ENCODE data around the gene ZSCAN22.

ZSCAN22 gene

GRCh38 chr19:58357481-58358145, 30.8 kb downstream of the ZSCAN22 start:
- TF ChIP-seq CTCF (IDR thresholded peaks at IDR 0.05; ENCODE audit: low read depth, low read length, missing control alignments), result no peak
- no peak for DNase-seq (ENCODE audit: low read depth)
- in situ Hi-C loops (cut with HindIII; ENCODE audit: low sequenced_read_pairs), result no loop called here
- no peak overlapping the region for H3K4me3 ChIP-seq (ENCODE audit: low read depth, low read length)

- TF ChIP-seq CTCF (IDR thresholded peaks at IDR 0.05; ENCODE audit: low read depth, low read length, missing control alignments), result no peak
- peak overlapping the region; percentile 73 for H3K4me3 ChIP-seq (ENCODE audit: low read depth, low read length)
- DNase-seq (ENCODE audit: low read depth), result peak; percentile 11
- in situ Hi-C loops (cut with HindIII; ENCODE audit: low sequenced_read_pairs), result no loop called here
Measured at GRCh38 chr19:58361900-58362271, 35.1 kb downstream of the ZSCAN22 start.

- in situ Hi-C loops (cut with HindIII; ENCODE audit: low sequenced_read_pairs), result no loop called here
- H3K4me3 ChIP-seq (ENCODE audit: low read depth, low read length), result peak within 1 kb of the TSS; percentile 73
- TF ChIP-seq CTCF (IDR thresholded peaks at IDR 0.05; ENCODE audit: low read depth, low read length, missing control alignments), result no peak
- peak; percentile 86 for DNase-seq (ENCODE audit: low read depth)
Measured at GRCh38 chr19:58362272-58362994, 35.6 kb downstream of the ZSCAN22 start, which contains the start of gene ZNF497. Gene ZNF497, minus strand, starts transcription at chr19:58362751. Its CDS starts 5,116 bp downstream, at chr19:58357635.

- no peak overlapping the region for H3K4me3 ChIP-seq (ENCODE audit: low read depth, low read length)
- TF ChIP-seq CTCF (IDR thresholded peaks at IDR 0.05; ENCODE audit: low read depth, low read length, missing control alignments), result no peak
- in situ Hi-C loops (cut with HindIII; ENCODE audit: low sequenced_read_pairs), result no loop called here
- DNase-seq (ENCODE audit: low read depth), result no peak
Measured at GRCh38 chr19:58364146-58364545, 37.4 kb downstream of the ZSCAN22 start.

- in situ Hi-C loops (cut with HindIII; ENCODE audit: low sequenced_read_pairs), result no loop called here
- DNase-seq (ENCODE audit: low read depth), result no peak
- no peak for TF ChIP-seq CTCF (IDR thresholded peaks at IDR 0.05; ENCODE audit: low read depth, low read length, missing control alignments)
- H3K4me3 ChIP-seq (ENCODE audit: low read depth, low read length), result no peak overlapping the region
Measured at GRCh38 chr19:58366585-58367430, 40.0 kb downstream of the ZSCAN22 start.

- no peak overlapping the region for H3K4me3 ChIP-seq (ENCODE audit: low read depth, low read length)
- TF ChIP-seq CTCF (IDR thresholded peaks at IDR 0.05; ENCODE audit: low read depth, low read length, missing control alignments), result no peak
- no peak for DNase-seq (ENCODE audit: low read depth)
- in situ Hi-C loops (cut with HindIII; ENCODE audit: low sequenced_read_pairs), result no loop called here
Measured at GRCh38 chr19:58367698-58368454, 41.1 kb downstream of the ZSCAN22 start.
